HG03060 (cell line): ENCODE results near the gene TDRD9.
"Not testable (repeated sequence)": the region's sequence is repeated elsewhere in the genome, so short reads cannot be mapped to it uniquely, and the experiment has no call there.

ENCODE experiments used
- ATAC-seq: cut with Tn5 transposase; IDR thresholded peaks from one replicate; pipeline ENCODE4 v1.9.1; 2021; ENCODE audit warnings: low read depth, moderate number of reproducible peaks; ENCODE audit not compliant: unreplicated experiment

Gene TDRD9

GRCh38 chr14:103969961-103970360 is 41.7 kb downstream of the TDRD9 start:
- ATAC-seq, result no peak

- no peak for ATAC-seq
These were observed 45.1 kb downstream of the TDRD9 start for GRCh38 chr14:103973354-103973753.

GRCh38 chr14:103974575-103974974 is 46.3 kb downstream of the TDRD9 start:
- no peak for ATAC-seq

GRCh38 chr14:103980623-103981238 is 52.5 kb downstream of the TDRD9 start:
- ATAC-seq, result not testable (repeated sequence)

GRCh38 chr14:103984196-103984595 is 55.9 kb downstream of the TDRD9 start:
- ATAC-seq, result no peak

- no peak for ATAC-seq
These were observed 60.8 kb downstream of the TDRD9 start for GRCh38 chr14:103989034-103989433.

- no peak for ATAC-seq
These were observed 61.7 kb downstream of the TDRD9 start for GRCh38 chr14:103989964-103990363.

GRCh38 chr14:103994535-103995184 is 66.4 kb downstream of the TDRD9 start:
- no peak for ATAC-seq

- ATAC-seq, result no peak
These were observed 67.6 kb downstream of the TDRD9 start for GRCh38 chr14:103995876-103996275.

GRCh38 chr14:103997391-103997790 is 69.1 kb downstream of the TDRD9 start:
- ATAC-seq, result no peak

- ATAC-seq, result no peak
These were observed 69.8 kb downstream of the TDRD9 start for GRCh38 chr14:103998027-103998426.

GRCh38 chr14:103999795-104000440 is 71.7 kb downstream of the TDRD9 start:
- no peak for ATAC-seq

GRCh38 chr14:104001003-104001402 is 72.7 kb downstream of the TDRD9 start:
- ATAC-seq, result no peak

- ATAC-seq, result no peak
These were observed 75.4 kb downstream of the TDRD9 start for GRCh38 chr14:104003616-104004015.

GRCh38 chr14:104004849-104005248 is 76.6 kb downstream of the TDRD9 start:
- no peak for ATAC-seq

- ATAC-seq, result no peak
These were observed 77.2 kb downstream of the TDRD9 start for GRCh38 chr14:104005489-104005888.

- no peak for ATAC-seq
These were observed 78.9 kb downstream of the TDRD9 start for GRCh38 chr14:104007121-104007520.

- ATAC-seq, result no peak
These were observed 81.0 kb downstream of the TDRD9 start for GRCh38 chr14:104009297-104009696.

- ATAC-seq, result no peak
These were observed 83.7 kb downstream of the TDRD9 start for GRCh38 chr14:104011824-104012517.

GRCh38 chr14:104014764-104015163 is 86.5 kb downstream of the TDRD9 start:
- no peak for ATAC-seq
